HEK293 (cell line): ENCODE measurements around the gene TRPM7.

Experiments used
- GLI2 ChIP-seq: fragments of 450-650 bp; formaldehyde crosslinking; IDR thresholded peaks from 2 replicates; pipeline ENCODE4; 2017; ENCODE audit warnings: missing biosample characterization, missing genetic modification characterization, low read depth, borderline replicate concordance
- KLF1 ChIP-seq: fragments of 450-650 bp; formaldehyde crosslinking; IDR thresholded peaks from 2 replicates; pipeline ENCODE4 v1.5.1; 2016; ENCODE audit warnings: missing biosample characterization, missing genetic modification characterization
- KLF17 ChIP-seq: fragments of 450-650 bp; formaldehyde crosslinking; IDR thresholded peaks from 2 replicates; pipeline ENCODE4 v1.5.1; 2016; ENCODE audit warnings: missing biosample characterization, missing genetic modification characterization
- PRDM4 ChIP-seq: fragments of 450-650 bp; formaldehyde crosslinking; IDR thresholded peaks from 2 replicates; pipeline ENCODE4 v1.5.1; 2017; ENCODE audit warnings: missing biosample characterization, missing genetic modification characterization
- SP2 ChIP-seq: fragments of 450-650 bp; formaldehyde crosslinking; IDR thresholded peaks from 2 replicates; pipeline ENCODE4 v1.5.1; 2016; ENCODE audit warnings: missing biosample characterization, missing genetic modification characterization
- TSHZ1 ChIP-seq: fragments of 450-650 bp; formaldehyde crosslinking; IDR thresholded peaks from 2 replicates; pipeline ENCODE4 v1.5.1; 2016; ENCODE audit warnings: missing biosample characterization, missing genetic modification characterization, borderline replicate concordance
- YY1 ChIP-seq: fragments of 450-650 bp; formaldehyde crosslinking; IDR thresholded peaks from 2 replicates; pipeline ENCODE4 v1.5.1; 2018; ENCODE audit warnings: missing biosample characterization, missing genetic modification characterization
- ZBTB6 ChIP-seq: fragments of 450-650 bp; formaldehyde crosslinking; IDR thresholded peaks from 2 replicates; pipeline ENCODE4 v1.5.1; 2017; ENCODE audit warnings: missing biosample characterization, missing genetic modification characterization
- ZFP69B ChIP-seq: fragments of 450-650 bp; formaldehyde crosslinking; IDR thresholded peaks from 2 replicates; pipeline ENCODE4 v1.5.1; 2016; ENCODE audit warnings: missing biosample characterization, missing genetic modification characterization
- ZIC2 ChIP-seq: fragments of 450-650 bp; formaldehyde crosslinking; IDR thresholded peaks from 2 replicates; pipeline ENCODE4 v1.5.1; 2016; ENCODE audit warnings: missing biosample characterization, missing genetic modification characterization
- ZNF10 ChIP-seq: fragments of 450-650 bp; formaldehyde crosslinking; IDR thresholded peaks from 2 replicates; pipeline ENCODE4 v1.5.1; 2017; ENCODE audit warnings: missing biosample characterization, missing genetic modification characterization
- ZNF133 ChIP-seq: fragments of 450-650 bp; formaldehyde crosslinking; IDR thresholded peaks from 2 replicates; pipeline ENCODE4 v1.5.1; 2016; ENCODE audit warnings: missing biosample characterization, missing genetic modification characterization
- ZNF155 ChIP-seq: fragments of 450-650 bp; formaldehyde crosslinking; IDR thresholded peaks from 2 replicates; pipeline ENCODE4 v1.5.1; 2016; ENCODE audit warnings: missing biosample characterization, missing genetic modification characterization
- ZNF221 ChIP-seq: fragments of 450-650 bp; formaldehyde crosslinking; IDR thresholded peaks from 2 replicates; pipeline ENCODE4 v1.5.1; 2017; ENCODE audit warnings: missing biosample characterization, missing genetic modification characterization, borderline replicate concordance
- ZNF274 ChIP-seq, 2 experiments: fragments of 200-500 bp in 1 of 2; fragments of 450-650 bp in 1 of 2; sonication (Bioruptor generic) in 1 of 2; formaldehyde crosslinking in 1 of 2; IDR thresholded peaks; 2 replicates each; pipeline versions ENCODE4 v1.5.1 to v1.6.1; 2014 to 2016; ENCODE audit warnings: borderline replicate concordance in 1 of 2, inconsistent platforms in 1 of 2, low read length in 1 of 2, missing biosample characterization in 1 of 2, missing genetic modification characterization in 1 of 2
- ZNF449 ChIP-seq: fragments of 450-650 bp; formaldehyde crosslinking; IDR thresholded peaks from 2 replicates; pipeline ENCODE4 v1.5.1; 2017; ENCODE audit warnings: missing biosample characterization, mild to moderate bottlenecking, missing genetic modification characterization, moderate library complexity
- ZNF518A ChIP-seq: fragments of 450-650 bp; formaldehyde crosslinking; conservative IDR thresholded peaks from 2 replicates; pipeline ENCODE4 v1.5.1; 2016; ENCODE audit warnings: low read depth, missing biosample characterization, missing genetic modification characterization
- ZNF530 ChIP-seq: fragments of 450-650 bp; formaldehyde crosslinking; IDR thresholded peaks from 2 replicates; pipeline ENCODE4 v1.5.1; 2016; ENCODE audit warnings: low read depth, missing biosample characterization, missing genetic modification characterization
- ZNF664 ChIP-seq: fragments of 450-650 bp; formaldehyde crosslinking; IDR thresholded peaks from 2 replicates; pipeline ENCODE4 v1.5.1; 2016; ENCODE audit warnings: missing biosample characterization, missing genetic modification characterization
- ZNF791 ChIP-seq: fragments of 450-650 bp; formaldehyde crosslinking; IDR thresholded peaks from 2 replicates; pipeline ENCODE4 v1.5.1; 2016; ENCODE audit warnings: missing biosample characterization, missing genetic modification characterization
- ZNF792 ChIP-seq: fragments of 450-650 bp; formaldehyde crosslinking; IDR thresholded peaks from 2 replicates; pipeline ENCODE4 v1.5.1; 2016; ENCODE audit warnings: missing biosample characterization, missing genetic modification characterization
- ZNF837 ChIP-seq: fragments of 450-650 bp; formaldehyde crosslinking; IDR thresholded peaks from 2 replicates; pipeline ENCODE4 v1.5.1; 2016; ENCODE audit warnings: missing biosample characterization, missing genetic modification characterization

Gene TRPM7

GRCh38 chr15:50686469-50687301 is at the start of gene TRPM7 (continued):
- TF ChIP-seq ZBTB6 (tag by site-specific recombination), result no peak
- no peak for TF ChIP-seq ZNF791 (tag by site-specific recombination)
- no peak for TF ChIP-seq ZNF10 (tag by site-specific recombination)
- no peak for TF ChIP-seq YY1 (tag by site-specific recombination)
- no peak for TF ChIP-seq ZNF155 (tag by site-specific recombination)
- no peak for TF ChIP-seq ZNF274 (IDR thresholded peaks at IDR 0.05; ENCODE audit: low read length)
- no peak for TF ChIP-seq ZNF274 (tag by site-specific recombination; IDR thresholded peaks at IDR 0.05; ENCODE audit: borderline replicate concordance)
- TF ChIP-seq ZNF221 (tag by site-specific recombination), result no peak
- TF ChIP-seq TSHZ1 (tag by site-specific recombination), result no peak
- TF ChIP-seq GLI2 (tag by site-specific recombination), result no peak
- TF ChIP-seq ZNF449 (tag by site-specific recombination), result peak; percentile 94
- TF ChIP-seq KLF17, result no peak
- TF ChIP-seq ZNF518A (tag by site-specific recombination), result no peak
- no peak for TF ChIP-seq PRDM4 (tag by site-specific recombination)
- TF ChIP-seq ZNF792 (tag by site-specific recombination), result no peak
- no peak for TF ChIP-seq ZNF530 (tag by site-specific recombination)
- 0 out of 2 replicates have a peak, but pooled peaks have one; percentile 29 for TF ChIP-seq ZFP69B
- 0 out of 2 replicates have a peak, but pooled peaks have one; percentile 8 for TF ChIP-seq ZIC2 (tag by site-specific recombination)
- TF ChIP-seq ZNF133, result no peak
- TF ChIP-seq SP2 (tag by site-specific recombination), result peak; percentile 57; the same call in 1 of the 2 replicates
- no peak for TF ChIP-seq ZNF664 (tag by site-specific recombination)
- no peak for TF ChIP-seq KLF1
- no peak for TF ChIP-seq ZNF837 (tag by site-specific recombination)
